ENCODE results near the gene PRSS1.
"Not testable (repeated sequence)": the region's sequence is repeated elsewhere in the genome, so short reads cannot be mapped to it uniquely, and the experiment has no call there.

PRSS1 gene

DNA sequence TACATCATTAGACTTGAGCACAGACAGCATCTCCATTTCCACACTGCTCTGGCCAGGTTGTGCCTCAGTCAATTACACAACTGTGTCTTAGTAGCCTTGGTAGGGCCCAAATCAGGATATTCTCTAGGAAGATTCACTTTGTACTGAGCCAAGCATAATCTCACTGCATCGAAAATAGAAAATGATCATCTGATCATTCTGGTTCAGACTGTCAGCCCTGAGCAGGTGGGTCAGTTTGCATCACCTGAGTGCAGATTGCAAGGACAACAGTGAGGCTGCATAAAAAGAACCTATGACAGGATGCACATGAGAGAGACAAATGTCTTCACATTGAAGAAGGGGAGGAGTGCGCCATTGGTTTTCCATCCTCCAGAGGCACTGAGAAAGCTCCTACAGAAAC, 862 bp upstream of the PRSS1 start:
- not testable (repeated sequence) for DNase-seq

DNA sequence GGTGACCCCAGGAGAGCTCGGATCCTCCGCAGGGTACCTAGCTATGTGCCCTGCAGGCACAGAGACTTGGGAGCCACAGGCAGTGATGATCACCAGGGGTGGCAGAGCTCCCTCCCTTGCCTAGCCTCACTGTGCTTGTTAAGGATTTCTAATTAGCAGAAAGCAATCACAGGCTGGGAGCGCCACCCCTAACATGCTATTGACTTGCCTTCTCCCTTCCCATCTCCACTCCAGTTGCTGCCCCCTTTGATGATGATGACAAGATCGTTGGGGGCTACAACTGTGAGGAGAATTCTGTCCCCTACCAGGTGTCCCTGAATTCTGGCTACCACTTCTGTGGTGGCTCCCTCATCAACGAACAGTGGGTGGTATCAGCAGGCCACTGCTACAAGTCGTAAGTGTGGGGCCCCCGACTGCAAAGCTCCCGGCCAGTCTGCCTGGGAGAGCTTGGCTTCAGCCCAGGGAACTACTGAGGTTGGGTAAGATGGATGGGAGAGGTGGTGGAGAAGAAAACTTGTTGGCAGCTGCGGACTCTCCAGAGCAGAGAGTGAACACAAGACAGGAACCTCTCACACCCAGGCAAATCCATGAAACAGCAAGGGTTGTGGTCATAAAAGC, 1.2 kb downstream of the PRSS1 start:
- DNase-seq: no peak

DNA sequence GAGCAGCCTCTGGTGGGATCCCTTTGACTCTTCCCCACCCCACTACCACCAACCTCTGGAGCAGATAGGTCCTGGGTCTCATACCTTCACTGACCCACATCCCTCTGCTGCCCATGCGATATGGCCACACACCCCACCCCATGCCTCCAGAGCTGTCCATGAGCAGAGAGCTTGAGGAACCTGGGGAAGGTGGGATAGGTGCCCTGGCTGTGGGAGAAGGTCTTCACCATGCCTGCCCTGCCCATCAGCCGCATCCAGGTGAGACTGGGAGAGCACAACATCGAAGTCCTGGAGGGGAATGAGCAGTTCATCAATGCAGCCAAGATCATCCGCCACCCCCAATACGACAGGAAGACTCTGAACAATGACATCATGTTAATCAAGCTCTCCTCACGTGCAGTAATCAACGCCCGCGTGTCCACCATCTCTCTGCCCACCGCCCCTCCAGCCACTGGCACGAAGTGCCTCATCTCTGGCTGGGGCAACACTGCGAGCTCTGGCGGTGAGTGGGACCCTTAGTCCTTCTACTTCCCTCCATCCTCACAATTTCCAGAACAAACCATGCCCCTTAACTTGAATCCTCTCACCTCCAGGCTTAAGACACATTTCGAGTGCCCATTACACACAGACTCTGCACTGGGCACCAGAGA, 2.4 kb downstream of the PRSS1 start:
- not testable (repeated sequence) for DNase-seq

DNA sequence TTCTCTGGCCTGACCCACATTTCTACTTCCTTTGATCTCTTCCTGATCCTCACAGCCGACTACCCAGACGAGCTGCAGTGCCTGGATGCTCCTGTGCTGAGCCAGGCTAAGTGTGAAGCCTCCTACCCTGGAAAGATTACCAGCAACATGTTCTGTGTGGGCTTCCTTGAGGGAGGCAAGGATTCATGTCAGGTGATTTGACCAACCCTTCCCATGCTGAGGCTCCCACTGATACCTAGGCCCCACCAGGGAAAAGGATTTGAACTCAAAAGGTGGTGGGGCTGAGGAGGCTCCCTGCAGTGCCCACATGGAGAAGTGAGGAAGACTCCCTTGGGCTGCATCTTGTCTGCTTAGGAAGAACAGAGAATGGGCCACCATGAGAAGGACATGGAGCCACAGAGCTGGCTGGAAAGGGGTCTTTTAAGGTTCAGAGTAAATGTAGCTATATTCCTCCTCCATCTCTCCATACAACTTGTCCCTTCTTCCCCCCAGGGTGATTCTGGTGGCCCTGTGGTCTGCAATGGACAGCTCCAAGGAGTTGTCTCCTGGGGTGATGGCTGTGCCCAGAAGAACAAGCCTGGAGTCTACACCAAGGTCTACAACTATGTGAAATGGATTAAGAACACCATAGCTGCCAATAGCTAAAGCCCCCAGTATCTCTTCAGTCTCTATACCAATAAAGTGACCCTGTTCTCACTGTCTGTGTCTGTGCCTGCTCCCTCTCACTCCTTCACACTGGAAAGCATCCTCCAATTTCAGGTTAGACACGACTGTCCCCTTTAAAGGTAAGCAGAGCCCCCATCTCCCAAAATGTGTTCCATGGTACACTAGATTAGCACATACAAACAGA, 3.3 kb downstream of the PRSS1 start:
- DNase-seq: no peak

DNA sequence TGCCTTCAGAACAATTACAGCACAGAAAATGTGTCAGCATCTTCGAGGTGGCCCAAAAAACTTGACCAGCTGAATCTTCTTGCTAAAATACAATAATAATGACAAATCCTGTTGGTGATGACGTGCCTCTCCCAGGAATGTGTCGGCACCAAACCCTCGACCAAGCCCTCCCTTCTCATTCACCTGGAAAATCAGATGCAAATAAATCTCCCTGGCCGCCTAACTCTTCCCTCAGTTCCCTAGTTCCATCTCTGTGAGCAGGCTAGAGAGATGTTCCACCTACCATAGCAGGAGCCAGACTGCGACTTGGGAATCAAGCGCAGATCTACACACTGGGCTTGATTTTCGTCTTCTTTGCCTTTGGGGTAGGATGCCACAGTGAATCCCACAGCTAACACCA, 4.1 kb downstream of the PRSS1 start:
- DNase-seq: no peak

DNA sequence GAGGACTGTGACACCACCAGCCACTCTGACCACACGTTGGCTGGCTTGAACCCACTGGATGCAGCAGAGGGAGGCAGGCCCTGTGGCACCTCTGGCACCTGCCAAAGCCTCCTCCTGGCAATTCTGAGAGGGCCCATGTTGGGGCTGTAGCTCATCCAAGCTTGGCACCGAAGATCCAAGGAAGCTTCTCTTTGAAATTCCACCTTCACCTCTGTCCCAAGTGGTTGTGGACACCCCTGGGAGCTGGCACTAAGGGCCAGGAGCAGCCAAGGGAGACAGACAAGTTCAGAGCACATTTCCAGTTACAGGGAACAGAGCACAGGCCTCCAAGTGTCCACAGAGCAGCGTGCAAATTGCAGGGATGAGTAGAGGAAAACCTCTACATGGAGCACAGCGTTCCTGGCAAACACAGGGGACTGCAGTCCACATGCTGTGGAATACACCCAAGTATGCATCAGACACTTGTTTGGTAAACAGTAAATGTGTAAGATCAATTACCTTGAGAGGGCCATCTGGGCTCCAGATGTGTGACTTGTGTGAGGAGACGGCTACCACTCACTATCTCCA, 4.7 kb downstream of the PRSS1 start:
- not testable (repeated sequence) for DNase-seq

DNA sequence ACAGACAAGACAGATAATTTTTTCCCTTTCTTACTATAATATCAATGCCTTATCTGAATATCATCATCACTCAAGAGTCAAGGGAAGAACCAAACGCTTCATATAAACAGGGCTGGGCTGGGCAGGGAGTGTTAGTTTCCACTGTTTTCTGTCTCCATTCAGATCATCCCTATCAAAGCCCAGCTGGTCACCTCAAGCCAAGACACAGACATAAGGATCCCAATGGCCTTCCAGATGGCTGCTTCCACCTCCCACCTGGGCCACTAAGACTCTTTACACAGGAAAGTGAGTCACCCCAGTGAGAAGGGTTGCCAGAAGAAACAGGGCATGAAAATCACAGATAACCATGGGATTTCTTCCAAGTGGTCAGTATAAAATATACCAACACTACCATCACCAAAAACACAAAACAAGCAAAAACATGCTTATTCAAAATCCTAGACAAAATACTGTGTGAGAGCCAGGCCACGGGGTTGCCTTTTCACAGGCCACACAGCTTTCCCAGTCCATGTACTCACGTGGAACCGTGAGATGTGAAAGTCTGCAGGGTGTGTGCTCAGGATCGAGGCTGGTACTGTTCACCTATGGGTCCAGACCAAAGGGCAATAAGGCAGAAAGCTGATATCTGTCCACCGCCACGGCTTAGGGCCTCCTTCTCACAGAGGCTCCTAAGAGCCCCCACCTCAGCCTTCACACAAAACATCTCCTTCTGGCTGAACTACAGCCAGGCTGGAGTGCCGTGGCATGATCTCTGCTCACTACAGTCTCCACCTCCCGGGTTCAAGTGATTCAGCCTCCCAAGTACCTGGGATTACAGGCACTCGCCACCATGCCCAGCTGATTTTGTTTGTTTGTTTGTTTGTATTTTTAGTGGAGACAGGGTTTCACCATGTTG, 5.7 kb downstream of the PRSS1 start:
- DNase-seq: no peak

DNA sequence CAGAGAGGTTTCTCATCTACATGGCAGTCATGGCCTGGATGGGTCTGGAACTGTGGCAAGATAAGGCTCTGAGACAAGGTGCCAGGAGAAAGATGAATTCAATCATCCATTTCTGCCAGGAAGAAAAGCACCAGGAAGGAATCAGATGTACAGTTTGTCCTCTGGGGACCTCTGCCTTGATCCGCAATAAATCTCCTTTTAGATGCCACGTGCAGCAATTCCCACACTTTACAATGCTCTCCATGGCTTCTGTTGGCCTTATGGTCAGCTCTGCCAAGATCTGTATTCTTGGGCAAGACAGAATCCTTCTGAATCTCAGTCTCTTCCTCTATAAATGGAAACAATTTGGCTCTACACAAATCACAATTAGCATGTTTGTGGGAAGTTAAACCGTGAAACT, 9.0 kb downstream of the PRSS1 start:
- DNase-seq: not testable (repeated sequence)

DNA sequence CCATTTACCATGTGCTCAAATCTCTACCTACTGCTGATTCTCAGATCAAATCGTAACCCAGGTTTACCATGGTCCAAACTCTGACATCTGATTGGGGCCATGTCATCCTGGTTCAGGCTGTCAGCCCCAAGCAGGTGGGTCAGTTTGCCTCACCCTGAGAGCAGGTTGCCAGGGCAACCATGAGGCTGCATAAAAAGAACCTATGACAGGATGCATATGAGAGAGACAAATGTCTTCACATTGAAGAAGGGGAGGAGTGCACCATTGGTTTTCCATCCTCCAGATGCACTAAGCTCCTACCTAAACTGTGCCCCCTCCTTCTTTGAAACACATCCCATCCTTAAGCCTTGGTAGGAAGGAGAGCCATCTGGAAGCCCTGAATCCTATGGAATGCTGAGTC, 10.2 kb downstream of the PRSS1 start:
- DNase-seq: no peak

DNA sequence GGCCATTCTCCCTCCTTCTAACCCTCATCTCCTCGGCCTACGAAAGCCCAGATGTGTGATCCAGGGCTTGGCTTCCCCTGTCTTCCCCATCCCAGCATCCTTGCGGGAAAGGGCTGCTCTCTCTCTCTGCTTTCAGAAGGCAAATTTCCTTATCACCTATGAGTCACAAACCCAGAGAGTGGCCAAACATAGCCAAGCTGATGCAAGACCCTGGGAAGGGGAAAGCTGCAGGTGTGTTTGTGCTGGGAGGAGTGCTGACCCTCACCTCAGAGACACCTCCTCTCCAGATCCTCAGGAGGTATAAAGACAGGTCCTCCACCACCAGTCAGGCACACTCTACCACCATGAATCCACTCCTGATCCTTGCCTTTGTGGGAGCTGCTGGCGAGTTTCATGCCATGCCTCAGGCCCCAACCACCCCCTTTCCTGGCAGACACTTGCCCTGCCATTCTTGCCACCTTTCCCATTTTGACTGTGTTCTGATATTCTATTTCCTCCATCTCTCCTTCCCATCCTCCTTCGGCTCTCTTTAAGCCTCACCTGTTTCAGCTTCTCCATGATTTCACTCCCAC, 10.9 kb downstream of the PRSS1 start:
- DNase-seq: no peak

DNA sequence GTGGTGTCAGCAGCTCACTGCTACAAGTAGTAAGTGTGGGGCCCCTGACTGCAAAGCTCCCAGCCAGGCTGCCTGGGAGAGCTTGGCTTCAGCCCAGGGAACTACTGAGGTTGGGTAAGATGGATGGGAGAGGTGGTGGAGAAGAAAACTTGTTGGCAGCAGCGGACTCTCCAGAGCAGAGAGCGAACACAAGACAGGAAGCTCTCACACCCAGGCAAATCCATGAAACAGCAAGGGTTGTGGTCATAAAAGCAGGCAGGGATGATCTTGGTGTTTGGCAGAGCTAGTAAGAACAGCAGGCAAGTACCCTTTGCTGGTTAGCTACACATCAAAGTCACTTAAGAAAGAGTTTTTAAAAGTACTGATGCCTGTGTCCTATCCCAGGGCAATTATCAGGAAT, 12.3 kb downstream of the PRSS1 start:
- DNase-seq: not testable (repeated sequence)

DNA sequence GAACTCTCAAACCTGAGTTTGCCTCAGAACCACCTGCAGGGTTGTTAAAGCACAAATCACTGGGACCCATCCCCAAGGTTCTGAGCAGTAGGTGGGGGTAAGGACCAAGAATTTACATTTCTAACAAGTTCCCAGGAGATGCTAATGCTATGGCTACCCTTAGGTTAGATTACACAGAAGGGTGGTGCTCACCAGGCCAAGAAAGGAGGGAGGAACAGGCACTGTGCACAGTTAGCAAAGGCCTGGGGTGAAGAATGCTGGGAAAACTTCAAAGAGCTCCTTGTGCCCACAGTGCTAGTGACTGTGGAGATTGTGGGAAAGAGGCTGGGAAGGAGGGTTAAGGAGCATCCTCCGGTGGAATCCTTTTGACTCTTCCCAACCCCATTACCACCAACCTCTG, 12.8 kb downstream of the PRSS1 start:
- no peak for DNase-seq

DNA sequence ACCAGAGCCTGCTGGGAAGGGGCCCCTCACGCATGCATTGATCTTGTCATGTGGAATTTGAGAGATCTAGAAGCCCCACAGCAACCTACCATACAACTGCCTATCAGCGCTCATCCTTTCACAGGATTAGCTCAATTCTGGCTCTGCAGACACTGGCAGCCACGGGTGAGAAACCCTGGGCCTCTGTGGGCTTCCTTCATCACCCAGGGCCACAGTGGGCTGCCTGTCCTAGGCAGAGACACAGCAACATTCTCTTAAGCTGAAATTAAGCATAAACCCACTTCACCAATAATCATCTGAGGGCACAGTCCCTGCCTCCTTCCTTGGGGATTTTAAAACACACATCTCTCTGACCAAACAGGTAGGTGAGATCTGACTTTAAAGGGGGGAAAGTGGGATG, 18.2 kb downstream of the PRSS1 start:
- no peak for DNase-seq

DNA sequence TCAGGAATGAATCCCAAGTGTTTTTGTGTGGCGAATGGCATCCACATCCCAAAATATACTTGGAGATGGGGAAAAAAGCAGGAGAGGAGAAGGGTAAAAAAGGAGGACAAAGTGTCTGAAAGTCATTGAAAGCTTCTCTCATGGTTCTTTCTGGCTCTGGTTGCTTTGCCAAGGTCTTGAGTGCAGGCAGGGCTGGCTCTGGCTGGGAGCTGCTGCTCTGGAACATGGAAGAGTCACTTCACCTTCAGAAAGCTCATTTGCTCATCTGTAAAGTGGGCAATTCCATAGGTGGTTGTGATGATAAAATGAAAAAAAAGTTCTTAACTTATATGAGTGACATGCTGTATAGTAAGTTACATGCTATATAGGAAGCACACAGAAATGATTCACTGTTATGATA, 18.6 kb downstream of the PRSS1 start:
- DNase-seq: no peak

DNA sequence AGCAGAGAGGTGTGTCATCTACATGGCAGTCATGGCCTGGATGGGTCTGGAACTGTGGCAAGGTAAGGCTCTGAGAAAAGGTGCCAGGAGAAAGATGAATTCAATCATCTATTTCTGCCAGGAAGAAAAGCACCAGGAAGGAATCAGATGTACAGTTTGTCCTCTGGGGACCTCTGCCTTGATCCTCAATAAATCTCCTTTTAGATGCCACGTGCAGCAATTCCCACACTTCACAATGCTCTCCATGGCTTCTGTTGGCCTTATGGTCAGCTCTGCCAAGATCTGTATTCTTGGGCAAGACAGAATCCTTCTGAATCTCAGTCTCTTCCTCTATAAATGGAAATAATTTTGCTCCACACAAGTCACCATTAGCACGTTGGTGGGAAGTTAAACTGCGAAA, 19.6 kb downstream of the PRSS1 start:
- not testable (repeated sequence) for DNase-seq

DNA sequence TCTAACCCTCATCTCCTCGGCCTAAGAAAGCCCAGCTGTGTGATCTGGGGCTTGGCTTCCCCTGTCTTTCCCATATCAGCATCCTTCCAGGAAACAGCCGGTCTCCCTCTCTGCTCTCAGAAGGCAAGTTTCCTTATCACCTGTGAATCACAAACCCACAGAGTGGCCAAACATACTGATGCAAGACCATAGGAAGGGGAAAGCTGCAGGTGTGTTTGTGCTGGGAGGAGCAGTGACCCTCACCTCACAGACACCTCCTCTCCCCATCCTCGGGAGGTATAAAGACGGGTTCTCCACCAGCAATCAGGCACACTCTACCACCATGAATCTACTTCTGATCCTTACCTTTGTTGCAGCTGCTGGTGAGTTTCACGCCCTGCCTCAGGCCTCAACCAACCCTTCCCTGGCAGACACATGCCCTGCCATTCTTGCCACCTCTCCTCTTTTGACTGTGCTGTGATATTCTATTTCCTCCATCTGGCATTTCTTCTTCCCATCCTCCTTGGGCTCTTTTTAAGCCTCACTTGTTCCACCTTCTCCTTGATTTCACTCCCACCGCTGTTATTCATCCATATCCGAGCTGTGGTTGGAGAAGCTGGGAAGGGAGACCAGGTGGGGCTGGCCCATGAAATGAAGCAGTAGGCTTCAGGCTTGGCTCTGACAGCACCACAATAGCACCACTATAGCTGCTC, 21.5 kb downstream of the PRSS1 start, which contains the start of gene PRSS2:
Gene PRSS2, plus strand, starts transcription at position 310 of the 692 bp plus-strand sequence. Its CDS starts 13 bp downstream, at position 323.
- no peak for DNase-seq

DNA sequence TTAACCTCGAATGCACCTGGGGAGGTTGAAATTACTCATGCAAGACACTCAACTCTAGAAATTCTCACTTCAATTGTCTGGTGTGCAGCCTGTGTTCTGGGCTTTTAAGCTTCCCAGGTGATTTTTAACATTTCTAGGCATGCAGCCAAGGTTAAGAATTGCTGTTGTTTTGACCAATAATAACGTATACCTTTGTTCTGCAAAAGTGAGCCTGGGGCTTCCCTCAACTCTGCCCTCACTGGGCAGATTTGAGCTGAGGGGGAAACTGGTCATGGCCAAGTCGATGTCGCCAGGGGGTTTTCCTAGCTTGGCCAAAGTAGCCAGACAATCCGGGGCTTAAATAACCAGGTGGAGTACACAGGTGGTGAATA, 22.1 kb downstream of the PRSS1 start:
- DNase-seq: no peak

DNA sequence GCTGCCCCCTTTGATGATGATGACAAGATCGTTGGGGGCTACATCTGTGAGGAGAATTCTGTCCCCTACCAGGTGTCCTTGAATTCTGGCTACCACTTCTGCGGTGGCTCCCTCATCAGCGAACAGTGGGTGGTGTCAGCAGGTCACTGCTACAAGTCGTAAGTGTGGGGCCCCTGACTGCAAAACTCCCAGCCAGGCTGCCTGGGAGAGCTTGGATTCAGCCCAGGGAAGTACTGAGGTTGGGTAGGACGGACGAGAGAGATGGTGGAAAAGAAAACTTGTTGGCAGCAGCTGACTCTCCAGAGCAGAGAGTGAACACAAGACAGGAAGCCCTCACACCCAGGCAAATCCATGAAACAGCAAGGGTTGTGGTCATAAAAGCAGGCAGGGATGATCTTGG, 22.8 kb downstream of the PRSS1 start:
- DNase-seq: no peak

DNA sequence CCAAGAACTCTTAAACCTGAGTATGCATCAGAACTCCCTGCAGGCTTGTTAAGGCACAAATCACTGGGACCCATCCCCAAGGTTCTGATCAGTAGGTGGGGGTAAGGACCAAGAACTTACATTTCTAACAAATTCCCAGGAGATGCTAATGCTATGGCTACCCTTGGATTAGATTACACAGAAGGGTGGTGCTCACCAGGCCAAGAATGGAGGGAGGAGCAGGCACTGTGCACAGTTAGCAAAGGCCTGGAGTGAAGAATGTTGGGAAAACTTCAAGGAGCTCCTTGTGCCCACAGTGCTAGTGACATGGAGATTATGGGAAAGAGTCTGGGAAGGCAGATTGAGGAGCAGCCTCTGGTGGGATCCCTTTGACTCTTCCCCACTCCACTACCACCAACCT, 23.4 kb downstream of the PRSS1 start:
- no peak for DNase-seq

DNA sequence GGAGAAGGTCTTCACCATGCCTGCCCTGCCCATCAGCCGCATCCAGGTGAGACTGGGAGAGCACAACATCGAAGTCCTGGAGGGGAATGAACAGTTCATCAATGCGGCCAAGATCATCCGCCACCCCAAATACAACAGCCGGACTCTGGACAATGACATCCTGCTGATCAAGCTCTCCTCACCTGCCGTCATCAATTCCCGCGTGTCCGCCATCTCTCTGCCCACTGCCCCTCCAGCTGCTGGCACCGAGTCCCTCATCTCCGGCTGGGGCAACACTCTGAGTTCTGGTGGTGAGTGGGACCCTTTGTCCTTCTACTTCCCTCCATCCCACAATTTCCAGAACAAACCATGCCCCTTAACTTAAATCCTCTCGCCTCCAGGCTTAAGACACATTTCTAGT, 24.0 kb downstream of the PRSS1 start:
- DNase-seq: no peak

DNA sequence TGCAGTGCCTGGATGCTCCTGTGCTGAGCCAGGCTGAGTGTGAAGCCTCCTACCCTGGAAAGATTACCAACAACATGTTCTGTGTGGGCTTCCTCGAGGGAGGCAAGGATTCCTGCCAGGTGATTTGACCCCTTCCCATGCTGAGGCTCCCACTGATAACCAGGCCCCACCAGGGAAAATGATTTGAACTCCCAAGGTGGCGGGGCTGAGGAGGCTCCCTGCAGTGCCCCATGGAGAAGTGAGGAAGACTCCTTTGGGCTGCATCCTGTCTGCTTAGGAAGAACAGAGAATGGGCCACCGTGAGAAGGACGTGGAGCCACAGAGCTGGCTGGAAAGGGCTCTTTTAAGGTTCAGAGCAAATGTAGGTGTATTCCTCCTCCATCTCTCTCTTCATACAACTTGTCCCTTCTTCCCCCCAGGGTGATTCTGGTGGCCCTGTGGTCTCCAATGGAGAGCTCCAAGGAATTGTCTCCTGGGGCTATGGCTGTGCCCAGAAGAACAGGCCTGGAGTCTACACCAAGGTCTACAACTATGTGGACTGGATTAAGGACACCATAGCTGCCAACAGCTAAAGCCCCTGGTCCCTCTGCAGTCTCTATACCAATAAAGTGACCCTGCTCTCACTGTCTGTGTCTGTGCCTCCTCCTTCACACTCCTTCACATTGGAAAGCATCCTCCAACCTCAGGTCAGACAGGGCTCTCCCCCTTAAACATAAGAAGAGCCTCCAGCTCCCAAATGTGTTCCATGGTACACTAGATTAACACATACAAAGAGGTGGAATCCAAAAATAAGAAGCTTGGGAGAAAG, 24.9 kb downstream of the PRSS1 start:
- no peak for DNase-seq
